Transverse colon (tissue), 4 donors: Measurements from ENCODE around the gene LYRM9. TPM values are rescaled to one million over a fixed set of nuclear protein-coding genes. Genes with fewer than 3 reads are reported as not detected.

Experiments used
- DNase-seq: peaks from one replicate; pipeline ENCODE4 v3.0.0-alpha.2; 2019
- H3K27ac ChIP-seq, 4 donors: fragments of 200-600 bp; sonication (generic); 2 replicates each; pipeline ENCODE4 v1.5.1; 2016 to 2018; ENCODE audit warnings: inconsistent platforms in 4 of 4
- H3K27me3 ChIP-seq: fragments of 200-600 bp; sonication (generic); 2 replicates; pipeline ENCODE4 v1.5.1; 2017; ENCODE audit warnings: inconsistent platforms
- H3K36me3 ChIP-seq, 4 donors: fragments of 200-600 bp; sonication (generic); 2 replicates each; pipeline ENCODE4 v1.5.1; 2017 to 2019; ENCODE audit warnings: inconsistent platforms in 4 of 4
- H3K4me1 ChIP-seq, 4 donors: fragments of 200-600 bp; sonication (generic); 2 replicates each; pipeline ENCODE4 v1.5.1; 2017 to 2020; ENCODE audit warnings: inconsistent platforms in 4 of 4
- H3K4me3 ChIP-seq, 4 donors: fragments of 200-600 bp; sonication (generic); 1 replicate in 1 of 4; 2 replicates in 3 of 4; pipeline versions ENCODE4 v1.5.1 to v1.6.1; 2017 to 2019; ENCODE audit warnings: inconsistent platforms in 4 of 4
- H3K9me3 ChIP-seq, 2 donors: fragments of 200-600 bp; sonication (generic); 2 replicates each; pipeline ENCODE4 v1.5.1; 2017 to 2019; ENCODE audit warnings: inconsistent platforms in 2 of 2
- EP300 ChIP-seq: sonication (generic); formaldehyde crosslinking; IDR thresholded peaks from one replicate; pipeline ENCODE4 v1.6.1; 2017; ENCODE audit warnings: antibody characterized with exemption, low read depth
- POLR2A ChIP-seq: fragments of 450-650 bp; IDR thresholded peaks from one replicate; pipeline ENCODE4 v1.6.1; 2016; ENCODE audit warnings: antibody characterized with exemption, mild to moderate bottlenecking, moderate library complexity
- POLR2AphosphoS5 ChIP-seq, 3 donors: sonication (generic); formaldehyde crosslinking; IDR thresholded peaks; one replicate each; pipeline ENCODE4 v1.6.1; 2016; ENCODE audit warnings: antibody characterized with exemption in 3 of 3
- WGBS, 2 donors: methylation state at CpG; one replicate each; pipeline ENCODE4 v1.1.5; 2018; ENCODE audit warnings: low coverage in 1 of 2; 5-methylcytosine and 5-hydroxymethylcytosine counted together
- in situ Hi-C, 4 donors: fragments of 200-750 bp; cut with MboI; loops; one replicate each; pipeline versions ENCODE4 v1.15.0 to v1.15.1; 2017; ENCODE audit warnings: low sequenced_read_pairs in 3 of 4, low pct_ligation_motif_present in 1 of 4, low pct_unique_long_range_greater_than_20kb in 1 of 4
- intact Hi-C: fragments of 100-400 bp; cut with DNase I; formaldehyde crosslinking; loops from one replicate; pipeline ENCODE4 v1.15.1; 2023; ENCODE audit warnings: low total_unique reads
- total RNA-seq, 4 donors: library from RNA; depleted of rRNA; stranded (reverse); fragments of >200 nt; gene quantifications; one replicate each; pipeline ENCODE4 v1.1.0, GENCODE V29; 2016
- TF ChIP-seq, protein P1 (sequence below), 5 experiments: fragments of 200-600 bp in 3 of 5; fragments of 450-650 bp in 2 of 5; sonication (generic) in 3 of 5; IDR thresholded peaks; 1 replicate in 2 of 5; 2 replicates in 3 of 5; pipeline ENCODE4 v1.5.1; 2016 to 2017; ENCODE audit warnings: antibody characterized with exemption in 5 of 5, inconsistent platforms in 3 of 5, mild to moderate bottlenecking in 2 of 5, moderate library complexity in 1 of 5

Gene LYRM9
- total RNA-seq, 4 donors from 2014 or later, result 2.6 to 33.0 (median 12.1) TPM

DNA sequence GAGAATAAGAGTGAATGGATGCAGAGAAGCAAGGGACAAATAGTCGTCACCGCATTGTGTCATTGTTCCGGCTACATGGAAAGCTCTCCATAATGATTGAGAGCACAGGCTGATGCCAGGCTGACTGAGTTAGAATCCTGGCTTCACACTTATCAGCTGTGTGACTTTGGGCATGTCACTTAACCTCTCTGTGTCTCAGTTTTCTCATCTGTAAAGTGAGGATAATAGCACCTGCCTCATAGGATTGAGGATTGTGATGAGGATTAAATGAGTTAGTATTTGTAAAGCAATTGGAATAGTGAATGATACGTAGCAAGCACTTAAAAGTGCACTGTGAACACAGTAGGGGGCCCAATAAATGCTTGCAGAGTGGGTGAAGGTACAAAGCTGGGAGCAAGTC, 45.7 kb upstream of the LYRM9 start:
- no peak for DNase-seq
- Histone ChIP-seq H3K27me3 (no peaks in the 10 kb centered on the region), H3K4me3 (no peak overlapping the region), H3K4me1 (no peaks in the 10 kb centered on the region), H3K36me3 (no peaks in the 10 kb centered on the region), H3K27ac (no peak overlapping the region), H3K9me3 (no peaks in the 10 kb centered on the region)
- no peak for TF ChIP-seq EP300
- in situ Hi-C loops, result no loop called here
- 29 to 85% methylated on average over 1 to 4 of the region's 4 CpGs for WGBS, 2 donors
- intact Hi-C loops, result no loop called here

GRCh38 chr17:27938241-27938640, 45.1 kb upstream of the LYRM9 start:
- in situ Hi-C loops, result no loop called here

GRCh38 chr17:27937025-27937546, 43.9 kb upstream of the LYRM9 start:
- H3K27me3 ChIP-seq, result no peaks in the 10 kb centered on the region
- H3K4me3 ChIP-seq, result no peak overlapping the region
- H3K4me1 ChIP-seq, result no peaks in the 10 kb centered on the region
- TF ChIP-seq POLR2A (no peak), POLR2AphosphoS5 (IDR thresholded peaks at IDR 0.05) (no peak), EP300 (no peak)
- TF ChIP-seq, protein P1, sequence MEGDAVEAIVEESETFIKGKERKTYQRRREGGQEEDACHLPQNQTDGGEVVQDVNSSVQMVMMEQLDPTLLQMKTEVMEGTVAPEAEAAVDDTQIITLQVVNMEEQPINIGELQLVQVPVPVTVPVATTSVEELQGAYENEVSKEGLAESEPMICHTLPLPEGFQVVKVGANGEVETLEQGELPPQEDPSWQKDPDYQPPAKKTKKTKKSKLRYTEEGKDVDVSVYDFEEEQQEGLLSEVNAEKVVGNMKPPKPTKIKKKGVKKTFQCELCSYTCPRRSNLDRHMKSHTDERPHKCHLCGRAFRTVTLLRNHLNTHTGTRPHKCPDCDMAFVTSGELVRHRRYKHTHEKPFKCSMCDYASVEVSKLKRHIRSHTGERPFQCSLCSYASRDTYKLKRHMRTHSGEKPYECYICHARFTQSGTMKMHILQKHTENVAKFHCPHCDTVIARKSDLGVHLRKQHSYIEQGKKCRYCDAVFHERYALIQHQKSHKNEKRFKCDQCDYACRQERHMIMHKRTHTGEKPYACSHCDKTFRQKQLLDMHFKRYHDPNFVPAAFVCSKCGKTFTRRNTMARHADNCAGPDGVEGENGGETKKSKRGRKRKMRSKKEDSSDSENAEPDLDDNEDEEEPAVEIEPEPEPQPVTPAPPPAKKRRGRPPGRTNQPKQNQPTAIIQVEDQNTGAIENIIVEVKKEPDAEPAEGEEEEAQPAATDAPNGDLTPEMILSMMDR (IDR thresholded peaks at IDR 0.05), result no peak
- peaks cover 0 to 4% of the 10 kb centered on the region in 2 donors for H3K9me3 ChIP-seq
- intact Hi-C loops (no loop called here), in situ Hi-C loops (no loop called here)
- WGBS, 2 donors, result 75 to 88% methylated on average over 7 to 8 of the region's 8 CpGs
- no peak overlapping the region for H3K27ac ChIP-seq
- H3K36me3 ChIP-seq, result no peaks in the 10 kb centered on the region
- no peak for DNase-seq

More at GRCh38 chr17:27938241-27938640, 45.1 kb upstream of the LYRM9 start:
- TF ChIP-seq POLR2AphosphoS5 (IDR thresholded peaks at IDR 0.05) (no peak), POLR2A (no peak), EP300 (no peak)
- TF ChIP-seq, protein P1 (IDR thresholded peaks at IDR 0.05), result no peak
- Histone ChIP-seq H3K27me3 (no peaks in the 10 kb centered on the region), H3K4me3 (no peak overlapping the region), H3K4me1 (no peaks in the 10 kb centered on the region), H3K27ac (no peak overlapping the region), H3K36me3 (no peaks in the 10 kb centered on the region), H3K9me3 (peaks cover 0 to 4% of the 10 kb centered on the region in 2 donors)
- DNase-seq, result no peak
- intact Hi-C loops, result no loop called here

GRCh38 chr17:27930000-27930399, 36.8 kb upstream of the LYRM9 start:
- Histone ChIP-seq H3K4me1 (no peaks in the 10 kb centered on the region), H3K36me3 (no peaks in the 10 kb centered on the region), H3K27ac (no peak overlapping the region), H3K4me3 (no peak overlapping the region), H3K27me3 (peaks cover 3% of the 10 kb centered on the region), H3K9me3 (peaks cover 0 to 4% of the 10 kb centered on the region in 2 donors)
- no peak for DNase-seq
- 69% methylated on average over 6 of the region's 6 CpGs for whole genome bisulfite sequencing, 2 donors
- TF ChIP-seq EP300, result no peak
- TF ChIP-seq POLR2AphosphoS5 (IDR thresholded peaks at IDR 0.05), result no peak
- TF ChIP-seq POLR2A, result no peak
- TF ChIP-seq, protein P1 (IDR thresholded peaks at IDR 0.05), result no peak
- intact Hi-C loops, result no loop called here
- in situ Hi-C loops, result no loop called here

DNA sequence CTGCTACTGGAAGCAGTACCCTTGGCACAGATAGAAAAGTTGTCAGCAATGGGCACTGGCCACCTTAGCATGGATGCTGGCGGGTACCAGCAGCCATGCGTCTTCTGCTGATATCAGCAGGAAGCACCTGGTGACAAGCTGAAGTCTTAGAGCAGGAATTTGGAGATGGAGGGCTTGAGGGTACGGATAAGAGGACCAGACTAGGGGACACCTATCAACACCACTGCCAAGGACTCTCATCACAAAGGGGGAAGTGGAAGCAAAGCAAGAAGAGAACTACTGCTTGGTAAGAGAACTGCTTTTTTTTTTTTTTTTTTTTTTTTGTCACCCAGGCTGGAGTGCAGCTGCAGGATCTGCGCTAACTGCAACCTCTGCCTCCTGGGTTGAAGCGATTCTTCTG, 35.4 kb upstream of the LYRM9 start:
- Histone ChIP-seq H3K4me3 (no peak overlapping the region), H3K4me1 (no peaks in the 10 kb centered on the region), H3K27ac (no peak overlapping the region), H3K9me3 (peaks cover 0 to 3% of the 10 kb centered on the region in 2 donors), H3K36me3 (no peaks in the 10 kb centered on the region), H3K27me3 (peaks cover 3% of the 10 kb centered on the region)
- intact Hi-C loops (no loop called here), in situ Hi-C loops (no loop called here)
- 83% methylated on average over 5 of the region's 5 CpGs; no CpG with 5 or more reads in 1 of the 2 donors for WGBS, 2 donors
- TF ChIP-seq, protein P1 (IDR thresholded peaks at IDR 0.05), result no peak
- no peak for TF ChIP-seq POLR2A
- no peak for TF ChIP-seq POLR2AphosphoS5 (IDR thresholded peaks at IDR 0.05)
- no peak for TF ChIP-seq EP300
- no peak for DNase-seq
